Measurements from ENCODE around the gene TNFRSF14. TPM values are rescaled to one million over a fixed set of nuclear protein-coding genes. Genes with fewer than 3 reads are reported as not detected.

TNFRSF14 gene
- total and polyA plus RNA-seq, 2 donors (not counting 1 experiment from before 2014, with no cell fraction given) = 239 to 427 TPM

- DNase-seq (no peak), ATAC-seq (ENCODE audit: low read depth) (no peak)
- peaks cover 0 to 8% (median 0%) of the 10 kb centered on the region in 3 donors for H3K9me3 ChIP-seq (ENCODE audit: control extremely low read depth in 1 of 3, control insufficient read depth in 2 of 3, insufficient read depth in 1 of 3, low read length in 2 of 3)
- CTCF ChIA-PET = no interaction called here
- no peak overlapping the region for H3K9ac ChIP-seq (ENCODE audit: low read length)
- no peak overlapping the region for H3K27ac Mint-ChIP-seq
- peaks cover 0 to 2% of the 10 kb centered on the region in 2 donors for H3K4me1 ChIP-seq (ENCODE audit: control insufficient read depth in 2 of 2, insufficient read depth in 2 of 2, low read length in 2 of 2)
- intact Hi-C loops (cut with micrococcal nuclease) = no loop called here
- no peaks in the 10 kb centered on the region for H3K27me3 ChIP-seq (replicated peaks in 1 of 4; ENCODE audit: control extremely low read depth in 1 of 4, control insufficient read depth in 3 of 4, insufficient read depth in 4 of 4, low read length in 3 of 4)
- no peak overlapping the region for H3K4me3 ChIP-seq (ENCODE audit: control extremely low read depth in 1 of 5, extremely low read depth in 1 of 5, insufficient read depth in 1 of 5, low read depth in 2 of 5, low read length in 4 of 5)
- H3K79me2 ChIP-seq (ENCODE audit: control insufficient read depth, insufficient read depth, low read length) = no peaks in the 10 kb centered on the region
- H3K4me2 ChIP-seq (replicated peaks; ENCODE audit: low read depth, low read length, poor library complexity, severe bottlenecking) = no peak overlapping the region
- H3K4me1 Mint-ChIP-seq = peaks cover 14% of the 10 kb centered on the region
- 79% methylated on average over 17 of the region's 17 CpGs for WGBS (ENCODE audit: insufficient coverage)
- POLR2A ChIA-PET = interaction anchor here (1.6 kb wide), 1 partner anchor 13 kb away, joined by 3 read pairs; no protein-coding TSS in a partner anchor
- no peak for TF ChIP-seq EZH2 (IDR thresholded peaks at IDR 0.05; ENCODE audit: borderline replicate concordance, insufficient read depth, low read depth, low read length, poor library complexity, severe bottlenecking)
- TF ChIP-seq CTCF (IDR thresholded peaks at IDR 0.05) = no peak
- peaks cover 9% of the 10 kb centered on the region for H3K9me3 Mint-ChIP-seq (ENCODE audit: insufficient read depth)
- no peaks in the 10 kb centered on the region for H3K27me3 Mint-ChIP-seq
- no peak overlapping the region for H3K27ac ChIP-seq (ENCODE audit: low read length in 2 of 2)
- no peak overlapping the region for H3K4me3 Mint-ChIP-seq
- H2AFZ ChIP-seq (ENCODE audit: insufficient read depth, low read depth, low read length, poor library complexity, severe bottlenecking) = no peak overlapping the region
- no peaks in the 10 kb centered on the region for H4K20me1 ChIP-seq (ENCODE audit: control insufficient read depth, insufficient read depth, low read length, poor library complexity, severe bottlenecking)
- H3K36me3 ChIP-seq (replicated peaks in 1 of 2; ENCODE audit: control extremely low read depth in 1 of 2, control insufficient read depth in 1 of 2, extremely low read depth in 1 of 2, insufficient read depth in 2 of 2, low read length in 1 of 2) = no peaks in the 10 kb centered on the region
These were observed 14.2 kb downstream of the TNFRSF14 start for GRCh38 chr1:2570332-2570731.

- Mint-ChIP-seq H3K9me3 (ENCODE audit: insufficient read depth) (peaks cover 9% of the 10 kb centered on the region), H3K27me3 (no peaks in the 10 kb centered on the region), H3K4me1 (peaks cover 24% of the 10 kb centered on the region), H3K27ac (no peak overlapping the region), H3K4me3 (no peak overlapping the region)
- Histone ChIP-seq H3K9ac (ENCODE audit: low read length) (no peak overlapping the region), H2AFZ (ENCODE audit: insufficient read depth, low read depth, low read length, poor library complexity, severe bottlenecking) (no peak overlapping the region), H3K4me3 (ENCODE audit: control extremely low read depth in 1 of 5, extremely low read depth in 1 of 5, insufficient read depth in 1 of 5, low read depth in 2 of 5, low read length in 4 of 5) (no peak overlapping the region), H4K20me1 (ENCODE audit: control insufficient read depth, insufficient read depth, low read length, poor library complexity, severe bottlenecking) (no peaks in the 10 kb centered on the region), H3K9me3 (ENCODE audit: control extremely low read depth in 1 of 3, control insufficient read depth in 2 of 3, insufficient read depth in 1 of 3, low read length in 2 of 3) (peaks cover 0 to 8% (median 0%) of the 10 kb centered on the region in 3 donors), H3K4me1 (ENCODE audit: control insufficient read depth in 2 of 2, insufficient read depth in 2 of 2, low read length in 2 of 2) (peaks cover 9 to 12% of the 10 kb centered on the region in 2 donors), H3K36me3 (replicated peaks in 1 of 2; ENCODE audit: control extremely low read depth in 1 of 2, control insufficient read depth in 1 of 2, extremely low read depth in 1 of 2, insufficient read depth in 2 of 2, low read length in 1 of 2) (no peaks in the 10 kb centered on the region), H3K27me3 (replicated peaks in 1 of 4; ENCODE audit: control extremely low read depth in 1 of 4, control insufficient read depth in 3 of 4, insufficient read depth in 4 of 4, low read length in 3 of 4) (no peaks in the 10 kb centered on the region), H3K4me2 (replicated peaks; ENCODE audit: low read depth, low read length, poor library complexity, severe bottlenecking) (no peak overlapping the region), H3K27ac (ENCODE audit: low read length in 2 of 2) (no peak overlapping the region), H3K79me2 (ENCODE audit: control insufficient read depth, insufficient read depth, low read length) (no peaks in the 10 kb centered on the region)
- DNase-seq (no peak), ATAC-seq (ENCODE audit: low read depth) (no peak)
- TF ChIP-seq CTCF (IDR thresholded peaks at IDR 0.05) = no peak
- TF ChIP-seq EZH2 (IDR thresholded peaks at IDR 0.05; ENCODE audit: borderline replicate concordance, insufficient read depth, low read depth, low read length, poor library complexity, severe bottlenecking) = no peak
- ChIA-PET POLR2A (interaction anchor here (1.6 kb wide), 1 partner anchor 14 kb away, joined by 3 read pairs; no protein-coding TSS in a partner anchor), CTCF (interaction anchor here (0.9 kb wide), 1 partner anchor 9 kb away, joined by 3 read pairs; no protein-coding TSS in a partner anchor)
- intact Hi-C loops (cut with micrococcal nuclease) = no loop called here
- WGBS (ENCODE audit: insufficient coverage) = 95% methylated on average over 9 of the region's 9 CpGs
These were observed 15.2 kb downstream of the TNFRSF14 start for GRCh38 chr1:2571348-2571747.

All from B cell (primary cell).